Fibroblast of lung (primary cell): ENCODE results near the gene CYP4Z1. TPM values are rescaled to one million over a fixed set of nuclear protein-coding genes. Genes with fewer than 3 reads are reported as not detected.
"Not testable (repeated sequence)": the region's sequence is repeated elsewhere in the genome, so short reads cannot be mapped to it uniquely, and the experiment has no call there.

Experiments
- DNase-seq, 2 donors: peaks; one replicate each; pipeline versions ENCODE4 v3.0.0 to v3.0.0-alpha.2; 2010; ENCODE audit warnings: low read depth in 2 of 2
- H2AFZ ChIP-seq: 2 replicates; pipeline ENCODE4 v1.5.1; 2012; ENCODE audit warnings: low read length, control low read depth, inconsistent platforms
- H3K27ac ChIP-seq: 2 replicates; pipeline ENCODE4 v1.5.1; 2011; ENCODE audit warnings: low read length, control low read depth; ENCODE audit not compliant: insufficient read depth
- H3K27me3 ChIP-seq: 2 replicates; pipeline ENCODE4 v1.5.1; 2011; ENCODE audit warnings: mild to moderate bottlenecking, low read length; ENCODE audit not compliant: control insufficient read depth, insufficient read depth
- H3K36me3 ChIP-seq: 2 replicates; pipeline ENCODE4 v1.5.1; 2011; ENCODE audit warnings: low read length; ENCODE audit not compliant: control insufficient read depth, insufficient read depth
- H3K4me1 ChIP-seq: 2 replicates; pipeline ENCODE4 v1.5.1; 2011; ENCODE audit warnings: low read length; ENCODE audit not compliant: control insufficient read depth, insufficient read depth; ENCODE audit errors: extremely low read depth
- H3K4me2 ChIP-seq: 2 replicates; pipeline ENCODE4 v1.5.1; 2011; ENCODE audit warnings: low read length, control low read depth; ENCODE audit not compliant: insufficient read depth; ENCODE audit errors: extremely low read depth
- H3K4me3 ChIP-seq, 4 experiments: fragments of 200-600 bp in 1 of 4; sonication (generic) in 1 of 4; replicated peaks in 1 of 4; 2 replicates each; pipeline ENCODE4 v1.5.1; 2011 to 2016; ENCODE audit warnings: low read length in 4 of 4, low read depth in 3 of 4, mild to moderate bottlenecking in 3 of 4, control low read depth in 2 of 4, inconsistent platforms in 1 of 4, mixed read lengths in 1 of 4; ENCODE audit not compliant: insufficient read depth in 1 of 4; ENCODE audit errors: control extremely low read depth in 1 of 4
- H3K79me2 ChIP-seq: 2 replicates; pipeline ENCODE4 v1.5.1; 2012; ENCODE audit warnings: mild to moderate bottlenecking, low read length, inconsistent platforms; ENCODE audit not compliant: control insufficient read depth, insufficient read depth
- H3K9ac ChIP-seq: 2 replicates; pipeline ENCODE4 v1.5.1; 2011; ENCODE audit warnings: mild to moderate bottlenecking, low read length, control low read depth; ENCODE audit not compliant: insufficient read depth
- H3K9me3 ChIP-seq: 2 replicates; pipeline ENCODE4 v1.5.1; 2012; ENCODE audit warnings: low read depth, low read length; ENCODE audit not compliant: control insufficient read depth, insufficient read depth
- H4K20me1 ChIP-seq: 2 replicates; pipeline ENCODE4 v1.5.1; 2011; ENCODE audit warnings: low read length; ENCODE audit not compliant: control insufficient read depth, insufficient read depth; ENCODE audit errors: extremely low read depth
- CTCF ChIP-seq, 2 donors: IDR thresholded peaks in 1 of 2; conservative IDR thresholded peaks in 1 of 2; 1 replicate in 1 of 2; 2 replicates in 1 of 2; pipeline ENCODE4 v1.5.1; 2011 to 2012; ENCODE audit warnings: low read length in 2 of 2, control low read depth in 1 of 2, inconsistent platforms in 1 of 2, low read depth in 1 of 2, mild to moderate bottlenecking in 1 of 2
- EZH2 ChIP-seq: IDR thresholded peaks from 2 replicates; pipeline ENCODE4 v1.5.1; 2012; ENCODE audit warnings: low read length, control low read depth, mild to moderate bottlenecking; ENCODE audit errors: missing control alignments
- polyA plus RNA-seq, 2 donors: library from polyadenylated mRNA; depleted of rRNA in 1 of 2; stranded (reverse) in 1 of 2; unstranded in 1 of 2; fragments of >200 nt; gene quantifications; 2 replicates each; pipeline ENCODE4 v1.2.1, GENCODE V29; 2011 to 2012; ENCODE audit warnings: missing spikeins in 1 of 2
- total RNA-seq: library from RNA; depleted of rRNA; stranded (reverse); fragments of >200 nt; gene quantifications from 2 replicates; pipeline ENCODE4 v1.2.1, GENCODE V29; 2014

The CYP4Z1 gene
- total and polyA plus RNA-seq, 2 donors (not counting 1 experiment from before 2014, with no cell fraction given): not detected

- TF ChIP-seq EZH2 (no peak), CTCF (conservative IDR thresholded peaks at IDR 0.05 in 1 of 2, IDR thresholded peaks at IDR 0.05 in 1 of 2; ENCODE audit: low read depth in 1 of 2, low read length in 2 of 2) (no peak)
- Histone ChIP-seq H3K36me3 (no peaks in the 10 kb centered on the region), H2AFZ (no peak overlapping the region), H3K9ac (no peak overlapping the region), H3K4me1 (no peaks in the 10 kb centered on the region), H3K9me3 (no peaks in the 10 kb centered on the region), H4K20me1 (no peaks in the 10 kb centered on the region), H3K27me3 (no peaks in the 10 kb centered on the region), H3K79me2 (no peaks in the 10 kb centered on the region), H3K27ac (no peak overlapping the region), H3K4me2 (no peak overlapping the region), H3K4me3 (no peak overlapping the region)
- no peak for DNase-seq
Measured at GRCh38 chr1:47113178-47113577, 46.1 kb downstream of the CYP4Z1 start.

- not testable (repeated sequence) for DNase-seq, H4K20me1 ChIP-seq, H3K27ac ChIP-seq, H3K4me2 ChIP-seq, H3K36me3 ChIP-seq, H3K79me2 ChIP-seq, H2AFZ ChIP-seq, H3K4me3 ChIP-seq, H3K9ac ChIP-seq, H3K27me3 ChIP-seq, H3K4me1 ChIP-seq, H3K9me3 ChIP-seq
Measured at GRCh38 chr1:47121039-47121438, 54.0 kb downstream of the CYP4Z1 start.

- not testable (repeated sequence) for H3K4me2 ChIP-seq
Measured at GRCh38 chr1:47124834-47125233, 57.8 kb downstream of the CYP4Z1 start.

GRCh38 chr1:47126997-47127396, 60.0 kb downstream of the CYP4Z1 start:
- not testable (repeated sequence) for H2AFZ ChIP-seq, H3K27ac ChIP-seq, H3K4me1 ChIP-seq, H3K4me3 ChIP-seq, H4K20me1 ChIP-seq, H3K9ac ChIP-seq, H3K36me3 ChIP-seq, H3K27me3 ChIP-seq, H3K9me3 ChIP-seq, H3K79me2 ChIP-seq, H3K4me2 ChIP-seq, DNase-seq

More at GRCh38 chr1:47124834-47125233, 57.8 kb downstream of the CYP4Z1 start:
- not testable (repeated sequence) for H3K4me1 ChIP-seq, H3K9ac ChIP-seq, H3K79me2 ChIP-seq, H4K20me1 ChIP-seq, H2AFZ ChIP-seq, H3K27me3 ChIP-seq, H3K36me3 ChIP-seq, H3K9me3 ChIP-seq, DNase-seq, H3K4me3 ChIP-seq, H3K27ac ChIP-seq
